IPS-NIHi7 (cell line): ENCODE results near the gene NEUROG1.
"Not testable (repeated sequence)": the region's sequence is repeated elsewhere in the genome, so short reads cannot be mapped to it uniquely, and the experiment has no call there.

Source experiments
- DNase-seq: peaks from one replicate; pipeline ENCODE4 v3.0.0; 2012; ENCODE audit warnings: mixed read lengths; ENCODE audit errors: extremely low spot score

The NEUROG1 gene

DNA sequence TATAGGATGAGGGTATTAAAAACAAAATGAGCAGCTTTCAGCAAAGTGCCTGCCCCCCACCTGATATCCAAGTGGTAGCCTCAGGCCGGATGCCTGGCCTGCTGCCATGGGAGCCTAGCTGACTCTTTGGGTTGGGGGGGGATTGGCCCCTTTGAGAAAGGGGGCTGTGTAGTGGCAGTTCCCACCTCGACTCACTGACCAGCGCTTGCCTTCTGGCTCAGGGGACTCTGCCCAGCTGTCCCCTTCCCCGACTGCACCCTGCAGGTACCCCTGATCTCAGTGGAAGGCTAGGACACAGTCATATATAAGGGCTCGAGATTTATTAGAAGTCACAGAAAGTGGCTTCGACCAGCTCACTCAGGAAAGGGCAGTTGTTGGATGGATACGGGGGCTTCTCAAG, 1.5 kb upstream of the NEUROG1 start:
- no peak for DNase-seq

DNA sequence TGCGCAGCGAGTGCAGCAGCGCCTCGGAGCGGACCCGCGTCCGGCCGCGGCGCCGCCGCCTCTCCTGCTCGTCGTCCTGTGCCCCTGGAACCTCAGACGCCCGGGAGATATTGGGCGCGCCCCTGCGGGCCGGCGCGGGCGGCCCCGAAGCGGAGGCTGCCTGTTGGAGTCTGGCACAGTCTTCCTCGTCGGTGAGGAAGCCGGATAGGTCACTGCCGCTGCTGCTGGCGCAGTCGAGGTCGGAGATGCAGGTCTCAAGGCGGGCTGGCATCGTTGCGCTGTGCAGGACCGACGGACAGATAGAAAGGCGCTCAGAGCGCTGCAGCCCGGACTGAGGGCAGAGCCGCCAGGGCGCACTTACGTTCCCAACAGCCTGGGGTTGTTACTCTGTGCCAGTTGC, 344 bp downstream of the NEUROG1 start:
- no peak for DNase-seq

DNA sequence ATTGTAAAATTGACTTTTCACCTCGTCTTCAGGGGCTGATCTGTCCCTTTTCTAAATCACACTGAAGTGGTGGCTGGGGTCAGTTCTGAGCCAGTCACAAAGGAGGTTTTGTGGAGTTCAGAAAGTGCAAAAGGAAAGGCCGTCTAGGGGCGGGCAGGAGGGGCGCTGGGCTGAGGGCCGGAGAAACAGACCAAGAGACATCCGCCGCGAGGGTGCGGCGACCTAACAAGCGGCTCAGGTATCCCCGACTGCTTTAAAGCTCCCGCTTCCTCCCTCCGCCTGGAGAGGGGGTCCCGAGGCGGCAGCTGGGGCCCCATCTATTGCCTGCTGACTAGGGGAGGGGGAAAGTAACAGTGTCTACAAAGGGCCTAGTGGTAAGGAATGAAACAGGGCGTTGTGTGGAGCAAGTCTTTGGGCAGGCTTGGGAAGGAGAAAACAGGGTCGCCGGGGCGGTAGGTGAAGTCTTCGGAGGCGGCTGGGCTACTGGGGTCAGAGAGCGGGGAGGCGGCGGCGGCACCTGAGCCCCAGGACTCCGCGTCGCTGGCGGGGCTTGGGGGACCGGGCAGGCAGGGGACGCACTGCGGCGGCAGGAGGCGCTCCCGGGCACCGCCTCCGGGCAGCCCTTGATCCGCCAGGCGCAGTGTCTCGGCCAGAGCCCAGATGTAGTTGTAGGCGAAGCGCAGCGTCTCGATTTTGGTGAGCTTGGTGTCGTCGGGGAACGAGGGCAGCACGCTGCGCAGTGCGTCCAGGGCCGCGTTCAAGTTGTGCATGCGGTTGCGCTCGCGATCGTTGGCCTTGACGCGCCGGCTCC, 950 bp downstream of the NEUROG1 start:
- DNase-seq: peak; percentile 79

DNA sequence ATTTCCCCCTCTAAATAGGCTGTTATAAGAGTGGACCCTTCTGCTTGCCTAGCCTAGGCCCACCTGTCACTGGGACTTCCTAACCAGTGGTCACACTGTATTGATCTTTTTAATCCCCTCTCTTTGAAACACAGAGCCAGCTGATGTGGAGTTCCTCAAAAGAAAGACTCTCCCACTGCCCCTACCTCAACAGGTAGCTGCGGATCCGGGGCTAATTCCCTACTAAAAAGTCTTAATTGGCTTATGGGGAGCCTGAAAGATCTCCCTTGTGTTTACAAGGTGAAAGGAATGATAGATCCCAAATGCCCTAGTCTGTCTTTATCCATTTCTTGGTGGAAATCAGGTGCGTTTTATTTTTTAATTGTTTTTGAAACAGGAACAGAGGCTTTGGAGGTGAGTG, 2.0 kb downstream of the NEUROG1 start:
- DNase-seq: no peak

DNA sequence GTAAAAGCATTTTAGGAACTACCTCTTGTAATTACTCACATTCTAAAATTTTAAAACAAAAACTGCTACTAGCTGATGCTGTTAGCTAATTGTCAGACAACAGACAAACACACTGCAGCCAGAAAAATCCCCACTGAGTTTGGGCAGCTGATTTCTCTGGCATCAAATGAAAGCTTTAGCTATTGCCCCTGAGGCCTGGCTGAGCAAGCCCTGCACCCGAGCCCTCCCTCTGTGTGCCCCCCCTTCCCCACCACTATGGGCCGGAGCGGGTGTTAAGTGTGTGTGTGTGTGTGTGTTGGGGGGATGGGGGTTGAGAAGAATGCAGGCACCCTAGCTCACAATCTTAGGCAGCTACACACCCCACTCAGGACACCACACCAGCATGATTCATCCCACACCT, 2.4 kb downstream of the NEUROG1 start:
- no peak for DNase-seq

DNA sequence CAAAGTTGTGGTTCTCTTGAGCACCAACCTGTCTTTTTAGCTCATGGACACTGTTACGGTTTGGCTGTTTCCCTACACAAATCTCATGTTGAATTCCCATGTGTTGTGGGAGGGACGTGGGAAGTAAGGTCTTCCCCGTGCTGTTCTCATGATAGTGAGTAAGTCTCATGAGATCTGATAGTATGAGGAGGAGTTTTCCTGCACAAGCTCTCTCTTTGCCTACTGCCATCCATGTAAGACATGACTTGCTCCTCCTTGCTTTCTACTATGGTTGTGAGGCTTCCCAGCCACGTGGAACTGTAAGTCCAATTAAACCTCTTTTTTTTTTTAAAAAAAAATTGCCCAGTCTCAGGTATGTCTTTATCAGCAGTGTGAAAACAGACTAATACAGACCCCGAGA, 6.2 kb downstream of the NEUROG1 start:
- DNase-seq: not testable (repeated sequence)

DNA sequence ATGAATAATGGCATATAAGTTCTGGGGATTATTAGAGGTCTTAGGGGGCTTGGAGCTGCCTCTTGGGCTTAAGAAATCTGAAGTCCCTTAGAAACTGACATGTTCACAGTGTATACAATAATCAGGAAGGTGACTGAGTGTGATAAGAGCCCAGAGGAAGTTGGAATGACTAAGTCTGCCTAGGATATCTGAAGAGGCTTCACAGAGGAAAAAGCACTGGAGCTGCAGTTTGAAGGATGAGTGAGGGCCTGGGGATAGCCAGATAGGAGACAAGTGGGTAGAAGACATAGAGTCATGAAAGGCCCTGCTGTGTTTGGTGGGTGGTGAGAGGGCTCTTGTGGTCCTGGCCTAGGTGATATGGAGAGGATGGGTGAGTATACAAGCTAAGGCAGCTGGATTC, 8.8 kb downstream of the NEUROG1 start:
- no peak for DNase-seq

DNA sequence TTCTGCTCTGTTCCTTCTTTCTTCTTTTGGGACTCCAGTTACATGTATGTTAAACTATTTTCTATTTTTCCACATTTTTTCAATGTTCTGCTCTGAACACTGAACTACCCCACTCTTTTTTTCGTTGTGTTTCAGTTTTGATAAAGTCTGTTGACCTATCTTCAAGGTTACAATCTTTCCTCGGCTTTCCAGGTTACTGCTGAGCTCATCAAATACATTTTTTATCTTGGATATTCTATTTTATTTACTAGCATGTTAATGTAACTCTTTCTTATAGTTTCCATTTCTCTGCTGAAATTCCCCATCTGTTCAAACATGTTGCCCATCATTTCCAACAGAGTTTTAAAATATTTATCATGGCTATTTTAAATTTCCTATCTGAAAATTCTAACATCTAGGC, 13.8 kb downstream of the NEUROG1 start:
- DNase-seq: no peak

DNA sequence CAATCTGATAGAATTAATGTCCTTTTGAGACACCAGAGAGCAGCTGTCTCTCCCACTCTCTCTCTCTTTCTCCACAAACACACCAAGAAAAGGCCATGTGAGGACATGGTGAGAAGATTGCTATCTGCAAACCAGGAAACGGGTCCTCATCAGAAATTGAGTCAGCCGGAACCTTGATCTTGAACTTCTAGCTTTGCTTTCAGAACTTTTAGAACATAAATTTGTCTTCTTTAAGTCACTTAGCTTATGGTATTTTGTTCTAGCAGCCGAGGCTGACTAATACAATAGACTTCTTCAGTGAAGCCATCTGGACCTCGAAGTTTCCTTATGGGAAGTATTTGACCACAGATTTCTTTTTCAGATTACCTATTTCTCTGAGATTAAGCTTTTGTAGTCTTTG, 18.1 kb downstream of the NEUROG1 start:
- DNase-seq: no peak

DNA sequence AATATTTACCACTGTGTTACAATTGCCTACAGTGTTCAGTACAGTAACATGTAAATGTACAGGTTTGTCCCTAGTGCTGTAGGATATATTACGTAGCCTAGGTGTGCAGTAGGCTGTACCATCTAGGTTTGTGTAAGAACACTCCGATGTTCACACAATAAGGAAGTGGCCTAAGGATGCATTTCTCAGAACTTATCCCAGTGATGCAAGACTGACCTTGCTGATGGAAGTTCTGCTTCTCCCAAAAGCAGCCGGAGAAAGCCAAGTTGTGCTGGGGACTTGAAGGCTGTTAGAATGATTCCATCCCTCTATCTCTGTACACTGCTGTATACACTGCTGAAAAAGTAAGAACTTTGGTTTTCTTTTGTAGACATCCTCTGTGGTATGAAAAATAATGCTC, 21.6 kb downstream of the NEUROG1 start:
- no peak for DNase-seq

DNA sequence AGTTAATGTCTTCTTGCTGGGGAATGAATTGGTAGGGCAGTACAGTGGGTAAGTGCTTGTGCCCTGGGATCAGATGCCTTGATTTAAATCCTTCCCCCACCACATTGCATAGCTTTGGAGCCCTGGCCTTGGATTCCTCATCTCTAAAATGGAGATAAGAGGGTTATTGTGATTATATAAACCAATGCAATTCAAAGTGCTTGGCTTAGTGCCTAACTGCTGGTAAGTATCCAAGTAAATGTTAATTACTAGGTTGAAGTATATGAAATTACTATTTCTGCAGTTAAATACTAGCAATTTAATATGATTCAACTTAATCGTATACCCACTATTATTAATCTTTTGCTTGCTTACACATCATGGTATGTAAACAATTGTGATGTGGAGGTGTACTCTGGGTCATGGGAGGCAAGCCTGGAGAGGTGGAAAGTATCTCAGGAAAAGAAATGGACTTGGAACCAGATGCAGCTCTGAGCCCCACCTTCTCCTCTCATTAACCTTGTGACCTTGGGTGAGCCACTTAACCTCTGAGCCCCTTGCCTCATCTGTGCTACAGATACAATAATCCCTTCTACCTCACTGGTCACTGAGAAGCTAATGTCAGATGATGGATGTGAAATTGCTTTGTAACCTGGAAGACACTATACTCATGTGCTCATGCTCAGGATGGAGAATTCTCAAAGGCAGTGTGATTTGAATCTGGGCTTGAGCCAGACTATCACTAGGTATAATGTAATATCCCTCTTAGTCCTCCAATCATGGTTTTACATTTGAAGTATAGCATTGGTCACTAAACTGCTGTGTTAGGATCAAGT, 23.8 kb downstream of the NEUROG1 start:
- DNase-seq: no peak

DNA sequence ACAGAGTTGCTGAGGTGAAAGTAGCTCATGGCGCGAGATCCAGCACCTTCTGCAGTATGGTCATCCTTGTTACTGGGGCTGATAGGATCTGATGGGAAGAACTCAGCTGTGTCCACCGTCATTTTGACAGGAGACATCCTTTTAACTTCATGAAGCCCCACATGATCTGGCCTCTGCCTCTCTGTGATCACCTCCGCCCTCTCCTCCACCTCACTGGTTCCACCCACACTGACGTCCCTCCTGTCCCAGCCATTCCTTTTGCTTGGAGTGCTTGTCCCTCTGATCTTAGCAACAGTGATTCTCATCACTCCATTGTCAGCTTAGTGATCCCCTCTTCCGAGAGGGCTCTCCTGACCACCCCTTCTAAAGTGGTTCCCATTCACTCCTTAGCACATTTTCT, 25.8 kb downstream of the NEUROG1 start:
- DNase-seq: no peak

DNA sequence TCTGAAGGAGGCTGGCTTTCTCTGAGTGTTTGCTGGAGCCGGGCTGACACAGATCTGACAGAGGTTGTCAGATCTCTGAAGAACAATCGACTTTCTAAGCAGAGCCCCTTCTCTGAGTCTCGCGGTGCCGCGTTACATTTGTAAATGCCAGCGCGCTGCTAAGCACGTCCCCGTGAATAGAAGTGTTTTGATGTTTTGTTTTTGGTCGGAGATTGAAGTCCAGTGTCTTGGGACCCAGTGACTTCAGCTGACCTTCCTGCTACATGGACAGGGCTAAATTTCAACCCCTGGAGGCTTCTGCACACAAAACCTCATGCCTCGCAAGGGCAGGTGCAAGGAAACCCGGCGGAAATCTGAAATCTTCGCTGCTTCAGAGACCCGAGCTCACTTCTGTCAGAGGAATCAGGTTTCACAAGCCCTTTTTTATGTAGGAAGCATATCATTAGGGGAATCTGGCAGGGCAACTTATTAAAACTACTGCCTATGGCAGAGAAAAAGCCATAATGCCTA, 27.2 kb downstream of the NEUROG1 start:
- peak; percentile 60 for DNase-seq

DNA sequence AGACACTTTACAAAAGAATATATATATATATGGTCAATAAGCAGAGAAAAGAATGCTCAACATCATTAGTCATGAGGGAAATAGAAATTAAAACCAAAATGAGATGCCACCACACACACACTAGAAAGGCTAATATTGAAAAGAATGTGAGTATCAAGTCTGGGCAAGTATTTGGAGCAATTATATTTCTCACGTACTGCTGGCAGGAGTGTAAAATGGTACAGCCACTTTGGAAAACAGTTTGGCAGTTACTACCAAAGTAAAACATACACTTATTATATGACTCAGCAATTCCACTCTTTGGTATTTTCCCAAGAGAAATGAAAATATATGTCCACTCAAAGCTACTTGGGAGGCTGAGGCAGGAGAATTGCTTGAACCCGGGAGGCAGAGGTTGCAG, 29.8 kb downstream of the NEUROG1 start:
- no peak for DNase-seq

DNA sequence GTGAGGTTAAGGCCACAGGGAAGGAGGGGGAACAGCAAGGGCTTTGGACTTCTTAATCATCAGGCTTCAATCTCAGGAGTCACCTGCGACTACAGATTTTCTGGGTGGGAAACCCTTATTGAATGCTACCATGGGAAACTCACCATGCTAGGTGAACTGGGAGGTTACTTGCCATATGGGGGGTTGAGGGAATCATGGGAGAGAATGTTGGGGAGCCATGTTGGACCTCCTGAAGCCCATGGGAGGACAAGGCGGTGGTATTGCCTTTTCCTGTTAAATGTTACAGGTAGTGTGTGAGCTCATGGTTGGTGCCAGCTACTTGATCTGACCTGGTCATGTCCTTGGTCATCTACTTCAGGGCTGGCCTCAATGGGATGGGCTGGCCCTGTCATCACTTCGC, 31.4 kb downstream of the NEUROG1 start:
- no peak for DNase-seq

DNA sequence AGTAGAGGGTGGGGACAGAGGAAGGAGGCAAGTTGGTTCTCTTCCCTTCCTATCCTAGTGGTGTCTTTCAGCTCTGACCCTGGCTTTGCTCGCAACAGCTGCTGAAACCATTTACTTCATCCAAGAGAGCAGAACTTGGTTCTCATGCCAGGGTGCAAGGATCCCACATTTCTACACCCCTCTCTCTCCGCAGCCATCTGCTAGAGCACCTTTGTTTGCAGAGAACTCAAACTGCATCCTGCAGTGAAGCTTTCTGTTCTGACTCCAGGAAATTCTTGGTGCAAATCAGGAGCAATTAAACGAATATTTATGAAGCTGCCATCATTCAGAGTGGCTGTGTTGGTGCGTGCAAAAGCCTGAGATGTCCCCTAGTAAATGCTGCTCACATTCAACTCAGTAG, 31.9 kb downstream of the NEUROG1 start:
- DNase-seq: no peak

DNA sequence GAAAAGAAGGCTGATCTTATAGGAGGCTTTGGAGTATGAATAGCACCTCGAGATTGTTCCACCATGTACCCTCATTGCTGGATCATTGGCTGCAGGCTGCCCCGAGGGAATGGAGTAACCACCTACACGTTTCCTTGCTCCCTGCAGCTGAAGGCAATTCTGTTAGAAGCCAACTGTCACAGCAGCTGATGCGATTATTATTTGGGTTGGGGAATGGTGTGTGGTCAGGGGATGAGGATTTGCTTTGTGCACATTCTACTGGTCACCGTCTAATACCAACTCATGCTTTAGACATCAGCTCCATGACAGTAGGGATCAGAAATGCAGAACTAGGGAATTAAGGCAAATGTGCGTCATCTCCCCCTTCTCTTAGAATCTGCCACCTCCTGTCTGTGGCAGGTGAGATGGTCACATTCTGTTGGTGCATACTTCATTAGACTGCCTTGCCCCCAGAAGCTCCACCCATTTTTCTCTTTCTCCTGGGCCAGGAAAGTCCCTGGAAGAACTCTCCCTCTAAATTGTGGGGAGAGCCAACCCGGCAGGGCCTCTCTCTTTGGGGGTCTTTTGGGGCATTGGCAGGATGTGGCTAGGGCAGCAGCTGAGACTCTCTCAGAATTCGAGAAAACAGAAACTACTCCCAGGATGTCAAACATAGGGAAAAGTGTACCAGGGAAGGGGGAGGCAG, 32.8 kb downstream of the NEUROG1 start:
- DNase-seq: no peak

DNA sequence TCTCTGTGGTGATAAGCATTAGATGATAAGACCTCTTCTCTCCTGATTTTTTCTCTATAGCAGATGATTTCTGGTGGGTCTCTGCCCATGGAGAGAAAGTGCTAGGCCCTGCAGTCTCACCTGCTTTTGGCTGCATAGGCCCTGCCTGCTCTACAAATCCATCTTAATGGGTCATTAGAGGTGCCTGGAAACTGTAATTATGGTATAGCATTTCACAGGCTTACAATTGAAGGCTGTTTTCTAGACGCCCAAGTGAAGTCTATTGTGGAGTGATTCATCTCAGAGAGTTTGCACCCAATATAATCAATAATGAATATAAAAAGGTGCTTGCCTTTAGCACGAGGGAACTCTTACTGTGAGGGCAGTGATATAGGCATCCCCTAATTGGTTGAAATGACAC, 33.8 kb downstream of the NEUROG1 start:
- no peak for DNase-seq

DNA sequence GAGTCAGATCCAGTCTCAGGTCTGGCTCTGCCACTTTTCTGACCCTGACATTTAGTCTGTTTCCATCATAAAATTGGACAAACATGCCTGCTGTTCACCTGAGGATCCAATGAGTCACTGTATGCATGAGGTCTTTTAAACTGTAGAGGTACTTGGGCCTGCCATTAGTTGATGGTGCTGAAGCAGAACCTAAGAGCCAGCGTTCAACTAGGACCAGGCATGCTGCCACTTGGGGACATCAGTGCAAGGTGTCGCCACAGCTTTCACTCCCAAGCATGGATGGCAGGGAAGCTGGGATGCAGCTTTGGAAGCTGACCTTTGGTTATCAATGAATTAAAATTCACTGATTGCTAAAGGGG, 37.1 kb downstream of the NEUROG1 start:
- no peak for DNase-seq

DNA sequence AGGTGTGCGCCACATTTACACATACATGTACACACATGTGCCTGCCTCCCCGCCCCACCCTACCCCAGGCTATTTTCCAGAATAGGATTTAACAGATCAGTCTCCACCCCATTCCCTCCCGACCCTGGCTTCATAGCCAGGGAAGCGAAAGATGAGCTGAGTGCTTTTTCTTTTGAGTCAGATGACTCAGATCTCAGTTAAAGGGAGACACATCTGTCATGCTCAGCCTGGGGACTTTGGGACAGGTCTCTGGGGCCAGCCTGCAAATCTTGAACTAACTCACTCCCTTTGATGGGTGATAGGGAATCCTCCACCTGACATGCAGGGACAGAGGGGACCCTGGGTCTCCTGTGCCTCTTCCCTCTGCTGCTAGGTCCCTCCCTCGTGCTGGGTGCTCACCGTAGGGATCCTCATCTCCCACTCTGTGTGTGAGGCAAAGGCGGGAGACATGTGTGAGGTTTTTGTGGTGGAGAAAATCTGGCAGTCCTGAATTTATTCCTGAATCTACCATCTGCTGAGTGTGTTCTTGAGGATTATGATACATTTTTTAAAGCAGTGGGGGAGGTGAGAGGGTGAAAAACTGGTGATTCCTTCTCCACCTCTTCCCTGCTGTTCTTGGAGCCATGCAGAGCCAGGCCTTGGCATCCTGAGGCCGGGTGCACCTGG, 37.7 kb downstream of the NEUROG1 start:
- DNase-seq: no peak

DNA sequence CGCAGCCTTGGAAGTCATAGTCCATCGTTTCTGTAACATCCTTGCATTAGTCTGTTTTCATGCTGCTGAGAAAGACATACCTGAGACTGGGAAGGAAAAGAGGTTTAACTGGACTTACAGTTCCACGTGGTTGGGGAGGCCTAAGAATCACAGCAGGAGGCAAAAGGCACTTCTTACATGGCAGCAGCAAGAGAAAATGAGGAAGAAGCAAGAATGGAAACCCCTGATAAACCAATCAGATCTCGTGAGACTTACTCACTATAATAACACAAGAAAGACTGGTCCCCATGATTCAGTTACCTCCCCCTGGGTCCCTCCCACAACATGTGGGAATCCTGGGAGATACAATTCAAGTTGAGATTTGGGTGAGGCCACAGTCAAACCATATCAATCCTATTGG, 40.2 kb downstream of the NEUROG1 start:
- DNase-seq: not testable (repeated sequence)

DNA sequence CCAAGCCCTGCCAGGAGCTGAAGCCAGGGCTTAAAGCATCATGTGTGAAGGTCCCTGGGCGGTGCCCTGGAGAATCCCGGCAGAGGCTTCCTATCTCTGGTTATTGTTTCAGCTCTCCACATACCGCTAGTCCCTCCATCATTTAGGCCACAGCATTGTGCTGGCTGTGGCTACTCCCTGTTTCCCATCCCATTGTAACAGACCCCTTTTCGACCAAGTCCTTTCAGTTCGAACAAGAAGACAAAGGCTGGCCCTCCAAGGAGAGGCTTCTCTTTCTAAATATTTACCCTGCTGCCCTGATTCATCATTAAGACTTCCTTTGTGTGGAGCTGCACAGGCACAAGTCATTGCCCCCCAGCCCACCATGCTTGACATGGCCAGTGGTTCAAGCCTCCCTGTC, 41.6 kb downstream of the NEUROG1 start:
- no peak for DNase-seq
